GM23338 (cell line): ENCODE measurements around the gene LCP2. TPM values are rescaled to one million over a fixed set of nuclear protein-coding genes. Genes with fewer than 3 reads are reported as not detected.

Source experiments
- ATAC-seq: fragments of 200-7000 bp; cut with Tn5 transposase; 3 replicates; pipeline ENCODE4 v1.9.1; 2020
- DNase-seq: peaks from one replicate; pipeline ENCODE4 v3.0.0-alpha.2; 2015; ENCODE audit warnings: low spot score
- H2AFZ ChIP-seq: fragments of 200-600 bp; sonication (generic); 2 replicates; pipeline ENCODE4 v1.8.0; 2016; ENCODE audit warnings: antibody characterized with exemption, mild to moderate bottlenecking, moderate library complexity
- H3F3A ChIP-seq: fragments of 200-600 bp; sonication (generic); replicated peaks from 2 replicates; pipeline ENCODE4 v1.8.0; 2017; ENCODE audit warnings: antibody characterized with exemption, mixed run types, low read depth
- H3K27ac ChIP-seq: fragments of 200-600 bp; sonication (generic); 2 replicates; pipeline ENCODE4 v1.6.1; 2016; ENCODE audit warnings: low read depth
- H3K27me3 ChIP-seq: fragments of 200-600 bp; sonication (generic); 2 replicates; pipeline ENCODE4 v1.8.0; 2016; ENCODE audit warnings: mild to moderate bottlenecking, mixed run types, moderate library complexity; ENCODE audit not compliant: insufficient read depth
- H3K36me3 ChIP-seq: fragments of 200-600 bp; sonication (generic); 2 replicates; pipeline ENCODE4 v1.8.0; 2016; ENCODE audit warnings: mild to moderate bottlenecking; ENCODE audit not compliant: insufficient read depth
- H3K4me1 ChIP-seq: fragments of 200-600 bp; sonication (generic); 2 replicates; pipeline ENCODE4 v1.8.0; 2016; ENCODE audit warnings: mild to moderate bottlenecking, moderate library complexity; ENCODE audit not compliant: insufficient read depth
- H3K4me2 ChIP-seq: fragments of 200-600 bp; sonication (generic); 2 replicates; pipeline ENCODE4 v1.7.1; 2017; ENCODE audit warnings: mixed run types
- H3K4me3 ChIP-seq: fragments of 200-600 bp; sonication (generic); 2 replicates; pipeline ENCODE4 v1.6.1; 2016; ENCODE audit warnings: mixed run types
- H3K79me2 ChIP-seq: fragments of 200-600 bp; sonication (generic); replicated peaks from 2 replicates; pipeline ENCODE4 v1.8.0; 2017; ENCODE audit warnings: mild to moderate bottlenecking; ENCODE audit not compliant: insufficient read depth
- H3K9me2 ChIP-seq: fragments of 200-600 bp; sonication (generic); 2 replicates; pipeline ENCODE4 v1.8.0; 2017; ENCODE audit not compliant: insufficient read depth
- H4K20me1 ChIP-seq: fragments of 200-600 bp; sonication (generic); replicated peaks from 2 replicates; pipeline ENCODE4 v1.8.0; 2017; ENCODE audit warnings: mild to moderate bottlenecking; ENCODE audit not compliant: insufficient read depth
- H3K27ac Mint-ChIP-seq: 2 replicates; pipeline ENCODE4 v1.8.0; 2020; ENCODE audit warnings: inconsistent platforms, mild to moderate bottlenecking, moderate library complexity, mixed read lengths
- H3K27me3 Mint-ChIP-seq: 3 replicates; pipeline ENCODE4 v1.8.0; 2022; ENCODE audit warnings: low read depth, mild to moderate bottlenecking, moderate library complexity, mixed read lengths, inconsistent platforms; ENCODE audit not compliant: insufficient read depth, poor library complexity
- H3K36me3 Mint-ChIP-seq: 3 replicates; pipeline ENCODE4 v1.8.0; 2021; ENCODE audit warnings: low read depth, mild to moderate bottlenecking, inconsistent platforms, moderate library complexity, mixed read lengths
- H3K4me1 Mint-ChIP-seq: 3 replicates; pipeline ENCODE4 v1.8.0; 2020; ENCODE audit warnings: mild to moderate bottlenecking, inconsistent platforms, mixed read lengths
- H3K4me3 Mint-ChIP-seq: 3 replicates; pipeline ENCODE4 v1.8.0; 2021; ENCODE audit warnings: moderate library complexity, mild to moderate bottlenecking, inconsistent platforms, mixed read lengths
- H3K9me3 Mint-ChIP-seq: 3 replicates; pipeline ENCODE4 v1.8.0; 2020; ENCODE audit warnings: moderate library complexity, mild to moderate bottlenecking, inconsistent platforms, mixed read lengths
- POLR2AphosphoS5 ChIP-seq: IDR thresholded peaks from 2 replicates; pipeline ENCODE4 v1.6.1; 2016; ENCODE audit warnings: antibody characterized with exemption, low read depth
- REST ChIP-seq: IDR thresholded peaks from one replicate; pipeline ENCODE4 v1.6.1; 2018; ENCODE audit warnings: antibody characterized with exemption; ENCODE audit not compliant: unreplicated experiment
- ZNF462 ChIP-seq: fragments of 250-450 bp; sonication (Bioruptor Pico); IDR thresholded peaks from 2 replicates; pipeline ENCODE4 v1.5.0; 2020; ENCODE audit warnings: mild to moderate bottlenecking, moderate library complexity
- polyA plus RNA-seq: library from polyadenylated mRNA; unstranded; fragments of >200 nt; fragmentation: Nextera tagmentation; extraction: Ambion mirVana; gene quantifications from 2 replicates; pipeline ENCODE4 v1.2.1, GENCODE V29; 2016
- total RNA-seq: library from RNA; depleted of rRNA; stranded (reverse); fragments of >200 nt; shearing (Covaris generic); gene quantifications from 2 replicates; pipeline ENCODE4 v1.2.3, GENCODE V29; 2014

Gene LCP2
- total and polyA plus RNA-seq, 2 experiments from 2014 or later: 0.26 to 0.38 TPM

GRCh38 chr5:170257370-170257769 is 40.2 kb downstream of the LCP2 start:
- no peaks in the 10 kb centered on the region for H3K36me3 ChIP-seq
- H3K27ac ChIP-seq: no peak overlapping the region
- TF ChIP-seq POLR2AphosphoS5 (no peak), REST (no peak), ZNF462 (no peak)
- DNase-seq (no peak), ATAC-seq (no peak)
- H3K4me2 ChIP-seq: no peak overlapping the region
- Mint-ChIP-seq H3K4me1 (peaks cover 49% of the 10 kb centered on the region), H3K27ac (no peak overlapping the region), H3K4me3 (no peak overlapping the region), H3K36me3 (no peaks in the 10 kb centered on the region), H3K9me3 (no peaks in the 10 kb centered on the region), H3K27me3 (peaks cover 8% of the 10 kb centered on the region)
- H3K9me2 ChIP-seq: peaks cover 8% of the 10 kb centered on the region; the same call in 1 of the 2 replicates
- H3K4me1 ChIP-seq: peaks cover 38% of the 10 kb centered on the region
- no peaks in the 10 kb centered on the region for H3K27me3 ChIP-seq
- H4K20me1 ChIP-seq: no peaks in the 10 kb centered on the region
- H3K4me3 ChIP-seq: no peak overlapping the region
- H3F3A ChIP-seq: no peaks in the 10 kb centered on the region
- peak overlapping the region; percentile 63 for H2AFZ ChIP-seq
- no peaks in the 10 kb centered on the region for H3K79me2 ChIP-seq
